GM12874 (cell line): ENCODE data around the gene IFT20.

Experiments used
- TF ChIP-seq, protein P1 (sequence below): IDR thresholded peaks from 2 replicates; pipeline ENCODE4 v1.5.1; 2011; ENCODE audit warnings: low read depth, mild to moderate bottlenecking, control low read depth, low read length, moderate library complexity; ENCODE audit not compliant: insufficient read depth

The IFT20 gene

DNA sequence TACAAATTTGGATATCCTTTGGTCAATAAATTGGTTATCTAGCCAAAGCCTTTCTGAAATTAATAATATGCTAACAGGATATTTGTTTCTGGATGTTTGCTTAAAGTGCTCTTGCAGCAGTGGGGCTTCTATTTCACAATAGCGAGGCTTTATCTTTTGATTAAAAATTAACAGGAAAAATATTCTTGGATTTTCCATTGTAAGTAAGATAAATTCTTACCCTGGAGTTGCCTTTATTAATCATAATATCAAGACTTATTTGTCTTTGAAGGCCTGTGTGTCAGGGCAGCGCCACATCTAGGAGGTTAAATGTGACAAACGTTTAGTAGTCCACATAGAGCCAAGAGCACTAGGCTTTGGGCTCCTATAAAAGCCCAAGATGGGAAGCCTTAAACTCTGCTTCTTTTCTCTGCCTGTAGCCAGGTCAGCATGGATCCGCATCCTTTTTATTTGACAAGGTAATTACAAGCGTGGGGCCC lies 11.0 kb downstream of the IFT20 start:
- TF ChIP-seq, protein P1, sequence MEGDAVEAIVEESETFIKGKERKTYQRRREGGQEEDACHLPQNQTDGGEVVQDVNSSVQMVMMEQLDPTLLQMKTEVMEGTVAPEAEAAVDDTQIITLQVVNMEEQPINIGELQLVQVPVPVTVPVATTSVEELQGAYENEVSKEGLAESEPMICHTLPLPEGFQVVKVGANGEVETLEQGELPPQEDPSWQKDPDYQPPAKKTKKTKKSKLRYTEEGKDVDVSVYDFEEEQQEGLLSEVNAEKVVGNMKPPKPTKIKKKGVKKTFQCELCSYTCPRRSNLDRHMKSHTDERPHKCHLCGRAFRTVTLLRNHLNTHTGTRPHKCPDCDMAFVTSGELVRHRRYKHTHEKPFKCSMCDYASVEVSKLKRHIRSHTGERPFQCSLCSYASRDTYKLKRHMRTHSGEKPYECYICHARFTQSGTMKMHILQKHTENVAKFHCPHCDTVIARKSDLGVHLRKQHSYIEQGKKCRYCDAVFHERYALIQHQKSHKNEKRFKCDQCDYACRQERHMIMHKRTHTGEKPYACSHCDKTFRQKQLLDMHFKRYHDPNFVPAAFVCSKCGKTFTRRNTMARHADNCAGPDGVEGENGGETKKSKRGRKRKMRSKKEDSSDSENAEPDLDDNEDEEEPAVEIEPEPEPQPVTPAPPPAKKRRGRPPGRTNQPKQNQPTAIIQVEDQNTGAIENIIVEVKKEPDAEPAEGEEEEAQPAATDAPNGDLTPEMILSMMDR = no peak

DNA sequence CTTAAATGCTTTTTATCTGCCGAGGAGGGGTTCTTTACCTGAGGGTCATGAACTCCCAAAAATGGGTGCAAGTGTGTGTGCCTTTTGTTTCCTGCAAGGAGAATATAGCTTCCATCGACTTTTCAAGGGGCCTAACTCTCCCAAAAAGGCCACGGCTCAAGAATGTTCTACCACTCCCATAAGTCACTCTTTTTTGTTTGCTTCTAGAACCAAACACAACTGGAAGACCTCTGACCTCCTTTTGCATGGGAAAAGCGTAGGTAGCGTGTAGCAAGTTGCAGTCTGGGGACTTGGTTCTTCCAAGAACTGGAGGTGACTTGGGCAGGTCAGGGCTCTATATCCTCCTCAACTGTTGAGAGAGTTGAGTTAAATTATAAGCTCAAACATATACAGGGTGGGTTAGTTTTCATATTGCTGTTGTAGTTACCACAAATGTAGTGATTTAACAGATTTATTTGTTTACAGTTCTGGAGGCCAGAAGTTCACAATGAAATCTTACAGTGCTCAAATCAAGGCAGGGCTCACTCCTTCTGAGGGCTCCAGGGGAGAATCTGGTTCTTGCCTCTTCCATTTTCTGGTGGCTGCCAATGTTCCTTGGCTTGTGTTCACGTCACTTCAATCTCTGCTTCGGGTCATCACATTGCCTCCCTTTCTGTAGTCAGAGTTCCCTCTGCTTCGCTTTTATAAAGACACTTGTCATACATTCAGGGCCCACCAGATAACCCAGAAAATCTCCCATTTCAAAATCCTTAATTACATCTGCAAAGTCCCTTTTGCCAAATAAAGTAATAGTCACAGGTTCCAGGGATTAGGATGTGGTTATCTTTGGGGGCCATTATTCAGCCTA lies 14.8 kb downstream of the IFT20 start:
- TF ChIP-seq, protein P1 = no peak

GRCh38 chr17:28319598-28319935 lies 15.7 kb downstream of the IFT20 start:
- TF ChIP-seq, protein P1 = no peak

DNA sequence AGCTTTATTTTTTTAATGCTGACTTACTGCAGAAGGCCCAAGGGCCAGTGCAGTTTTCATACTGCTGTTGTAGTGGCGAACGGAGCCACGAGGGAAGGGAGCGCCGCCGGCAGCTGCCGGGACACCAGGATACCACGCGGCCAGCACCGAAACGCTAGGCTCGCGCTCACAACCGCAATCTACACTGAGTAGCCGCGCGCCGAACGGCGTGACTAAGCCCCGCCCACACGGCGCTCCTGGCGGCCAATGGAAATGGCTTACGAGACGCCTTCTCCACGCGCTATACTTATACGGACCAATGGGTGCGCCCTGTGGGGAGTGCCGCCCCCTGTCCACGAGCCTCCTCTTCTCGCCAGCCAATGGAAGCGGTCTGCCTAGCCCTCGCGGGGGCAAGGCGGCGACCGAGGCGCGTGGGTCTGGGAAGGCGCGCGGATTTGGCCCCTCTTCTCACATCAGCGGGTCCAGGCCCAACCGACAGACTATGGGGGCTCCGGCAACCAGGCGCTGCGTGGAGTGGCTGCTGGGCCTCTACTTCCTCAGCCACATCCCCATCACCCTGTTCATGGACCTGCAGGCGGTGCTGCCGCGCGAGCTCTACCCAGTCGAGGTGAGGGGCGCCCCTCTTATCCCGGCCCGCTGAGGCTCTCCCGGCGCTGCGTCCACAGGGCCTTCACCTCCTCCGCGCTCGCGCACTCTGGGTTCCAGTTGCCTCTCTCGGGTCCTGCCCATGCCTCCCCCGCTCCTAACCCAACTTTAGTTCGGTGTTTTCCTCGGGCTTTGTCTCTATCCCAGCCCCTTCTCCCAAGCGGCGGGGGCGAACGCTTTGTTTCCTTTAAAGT lies 16.3 kb downstream of the IFT20 start, which contains the start of gene TMEM97:
Gene TMEM97, plus strand, starts transcription at position 442 of the 839 bp plus-strand sequence. Its CDS starts 40 bp downstream, at position 482.
- TF ChIP-seq, protein P1 = 0 out of 2 replicates have a peak, but pooled peaks have one; percentile 1

GRCh38 chr17:28317966-28318758 lies 17.1 kb downstream of the IFT20 start:
- TF ChIP-seq, protein P1 = no peak

- TF ChIP-seq, protein P1 = no peak
These were observed 17.9 kb downstream of the IFT20 start for GRCh38 chr17:28317099-28317965.
